A673 (cell line): Measurements from ENCODE around the gene MCM9. TPM values are rescaled to one million over a fixed set of nuclear protein-coding genes. Genes with fewer than 3 reads are reported as not detected.

Source experiments
- BruUV-seq: library from RNA; stranded (reverse); fragments of 400-500 nt; replicated peaks from 2 replicates; lab custom pipeline; 2021; lab: Mats Ljungman, UMichigan
- CTCF ChIA-PET: fragments of 300-600 bp; sonication (Branson Sonifier 250); formaldehyde crosslinking; loops from one replicate; lab custom pipeline; 2022; ENCODE audit warnings: antibody characterized with exemption; lab: Charles Lee
- POLR2A ChIA-PET: fragments of 300-600 bp; sonication (Branson Sonifier 250); formaldehyde crosslinking; loops from one replicate; lab custom pipeline; 2022; ENCODE audit warnings: antibody characterized with exemption; ENCODE audit not compliant: low non-redundant PET; lab: Charles Lee
- DNase-seq: peaks from one replicate; pipeline ENCODE4 v3.0.0-alpha.2; 2015; ENCODE audit warnings: low spot score
- H3K27ac ChIP-seq: fragments of 200-600 bp; sonication (generic); 2 replicates; pipeline ENCODE4 v1.5.1; 2016; ENCODE audit warnings: mixed run types, low read depth, mild to moderate bottlenecking, mixed read lengths, antibody characterized with exemption, low read length; ENCODE audit not compliant: poor library complexity, severe bottlenecking
- H3K27me3 ChIP-seq: fragments of 200-600 bp; sonication (generic); replicated peaks from 2 replicates; pipeline ENCODE4 v1.6.1; 2017; ENCODE audit warnings: mixed run types, low read depth, mild to moderate bottlenecking, mixed read lengths, antibody characterized with exemption, low read length; ENCODE audit not compliant: insufficient read depth, poor library complexity
- H3K36me3 ChIP-seq: fragments of 200-600 bp; sonication (generic); 2 replicates; pipeline ENCODE4 v1.6.1; 2016; ENCODE audit warnings: mixed run types, mild to moderate bottlenecking, mixed read lengths, antibody characterized with exemption, low read length; ENCODE audit not compliant: insufficient read depth, poor library complexity, severe bottlenecking
- H3K4me1 ChIP-seq: fragments of 200-600 bp; sonication (generic); 2 replicates; pipeline ENCODE4 v1.6.1; 2017; ENCODE audit warnings: mixed run types, mild to moderate bottlenecking, mixed read lengths, antibody characterized with exemption, low read length; ENCODE audit not compliant: insufficient read depth, poor library complexity, severe bottlenecking
- H3K4me3 ChIP-seq: fragments of 200-600 bp; sonication (generic); 2 replicates; pipeline ENCODE4 v1.5.1; 2016; ENCODE audit warnings: low read depth, mixed run types, mild to moderate bottlenecking, mixed read lengths, low read length; ENCODE audit not compliant: poor library complexity, severe bottlenecking
- H3K9me3 ChIP-seq: fragments of 200-600 bp; sonication (generic); 2 replicates; pipeline ENCODE4 v1.6.1; 2016; ENCODE audit warnings: mixed run types, low read depth, mild to moderate bottlenecking, mixed read lengths, antibody characterized with exemption, low read length; ENCODE audit not compliant: poor library complexity, severe bottlenecking
- EZH2 ChIP-seq: fragments of 200-600 bp; sonication (generic); IDR thresholded peaks from 2 replicates; pipeline ENCODE4 v1.6.1; 2017; ENCODE audit warnings: borderline replicate concordance, low read depth, mild to moderate bottlenecking, mixed read lengths, antibody characterized with exemption, low read length; ENCODE audit not compliant: poor library complexity, severe bottlenecking
- intact Hi-C: fragments of 100-400 bp; cut with micrococcal nuclease; formaldehyde crosslinking; loops from one replicate; pipeline ENCODE4 v1.10.0; 2022; ENCODE audit not compliant: unreplicated experiment
- total RNA-seq: library from RNA; stranded (reverse); gene quantifications from 2 replicates; pipeline ENCODE4 v1.2.3, GENCODE V29; 2021
- TF ChIP-seq, protein P1 (sequence below): fragments of 300-800, 200-600 bp; sonication (generic); conservative IDR thresholded peaks from 2 replicates; pipeline ENCODE4 v1.5.1; 2017; ENCODE audit warnings: low read depth, mild to moderate bottlenecking, antibody characterized with exemption, low read length, moderate library complexity, mixed read lengths

Gene MCM9
- total RNA-seq, 1 experiment from 2014 or later = 16.9 TPM

DNA sequence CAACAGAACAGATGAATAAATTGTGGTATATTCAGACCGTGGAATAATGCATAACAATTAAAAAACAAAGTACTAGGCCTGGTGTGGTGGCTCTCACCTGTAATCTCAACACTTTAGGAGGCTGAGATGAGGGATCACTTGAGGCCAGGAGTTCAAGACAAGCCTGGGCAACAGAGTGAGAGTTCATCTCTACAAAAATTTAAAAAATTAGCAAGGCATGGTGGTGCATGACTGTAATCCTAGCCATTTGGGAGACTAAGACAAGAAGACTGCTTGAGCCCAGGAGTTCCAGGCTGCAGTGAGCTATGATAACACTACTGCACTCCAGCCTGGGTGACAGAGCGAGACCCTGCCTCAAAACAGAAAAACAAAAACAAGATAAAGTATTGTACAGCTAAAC, 57.2 kb downstream of the MCM9 start:
- Histone ChIP-seq H3K4me3 (no peak overlapping the region), H3K9me3 (no peaks in the 10 kb centered on the region), H3K4me1 (no peaks in the 10 kb centered on the region), H3K36me3 (no peaks in the 10 kb centered on the region), H3K27ac (no peak overlapping the region), H3K27me3 (no peaks in the 10 kb centered on the region)
- no peak for TF ChIP-seq EZH2
- TF ChIP-seq, protein P1, sequence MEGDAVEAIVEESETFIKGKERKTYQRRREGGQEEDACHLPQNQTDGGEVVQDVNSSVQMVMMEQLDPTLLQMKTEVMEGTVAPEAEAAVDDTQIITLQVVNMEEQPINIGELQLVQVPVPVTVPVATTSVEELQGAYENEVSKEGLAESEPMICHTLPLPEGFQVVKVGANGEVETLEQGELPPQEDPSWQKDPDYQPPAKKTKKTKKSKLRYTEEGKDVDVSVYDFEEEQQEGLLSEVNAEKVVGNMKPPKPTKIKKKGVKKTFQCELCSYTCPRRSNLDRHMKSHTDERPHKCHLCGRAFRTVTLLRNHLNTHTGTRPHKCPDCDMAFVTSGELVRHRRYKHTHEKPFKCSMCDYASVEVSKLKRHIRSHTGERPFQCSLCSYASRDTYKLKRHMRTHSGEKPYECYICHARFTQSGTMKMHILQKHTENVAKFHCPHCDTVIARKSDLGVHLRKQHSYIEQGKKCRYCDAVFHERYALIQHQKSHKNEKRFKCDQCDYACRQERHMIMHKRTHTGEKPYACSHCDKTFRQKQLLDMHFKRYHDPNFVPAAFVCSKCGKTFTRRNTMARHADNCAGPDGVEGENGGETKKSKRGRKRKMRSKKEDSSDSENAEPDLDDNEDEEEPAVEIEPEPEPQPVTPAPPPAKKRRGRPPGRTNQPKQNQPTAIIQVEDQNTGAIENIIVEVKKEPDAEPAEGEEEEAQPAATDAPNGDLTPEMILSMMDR = no peak
- BruUV-seq = no TSS peak
- ChIA-PET POLR2A (interaction anchor here (0.5 kb wide), 1 partner anchor 200 kb away, joined by 5 read pairs; the partner anchor contains the start of gene FAM184A), CTCF (no interaction called here)
- intact Hi-C loops = no loop called here
- DNase-seq = no peak

DNA sequence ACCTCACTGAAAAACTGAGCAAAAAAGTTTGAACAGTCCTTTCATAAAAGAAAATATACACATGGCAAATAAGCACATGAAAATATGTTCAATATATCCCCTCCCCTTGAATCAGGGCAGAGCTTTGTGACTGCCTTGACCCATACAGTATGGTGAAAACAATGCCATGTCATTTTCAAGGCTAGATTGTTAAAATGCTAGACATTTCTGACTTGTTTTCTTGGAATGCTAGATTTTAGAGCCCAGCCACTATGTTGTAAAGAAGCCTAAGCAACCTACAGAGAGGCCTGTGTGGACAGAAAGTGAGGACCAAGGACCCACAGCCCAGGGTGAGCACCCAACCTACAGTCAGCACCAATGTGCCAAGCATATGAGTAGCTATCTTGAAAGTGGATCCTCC, 58.1 kb downstream of the MCM9 start:
- CTCF ChIA-PET = no interaction called here
- intact Hi-C loops = no loop called here
- Histone ChIP-seq H3K36me3 (no peaks in the 10 kb centered on the region), H3K27ac (no peak overlapping the region), H3K27me3 (no peaks in the 10 kb centered on the region), H3K4me3 (no peak overlapping the region), H3K9me3 (no peaks in the 10 kb centered on the region), H3K4me1 (no peaks in the 10 kb centered on the region)
- POLR2A ChIA-PET = no interaction called here
- no TSS peak for BruUV-seq
- no peak for TF ChIP-seq EZH2
- TF ChIP-seq, protein P1 = no peak
- no peak for DNase-seq

DNA sequence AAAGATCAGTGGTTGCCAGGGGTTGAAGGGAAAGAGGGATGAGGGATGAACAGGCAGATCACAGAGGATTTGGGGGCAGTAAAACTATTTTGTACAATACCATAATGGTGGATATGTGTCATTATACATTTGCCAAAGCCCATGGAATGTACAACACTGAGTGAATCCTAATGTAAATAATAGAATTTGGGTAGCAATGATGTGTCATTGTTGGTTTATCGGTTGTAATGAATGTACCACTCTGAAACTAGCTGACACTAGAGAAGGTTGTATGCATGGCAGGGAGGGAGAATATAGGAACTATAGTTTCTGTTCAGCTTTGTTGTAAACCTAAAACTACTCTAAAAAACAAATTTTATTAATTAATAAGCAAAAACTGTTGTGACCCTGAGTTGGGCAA, 58.8 kb downstream of the MCM9 start:
- intact Hi-C loops = no loop called here
- CTCF ChIA-PET = no interaction called here
- Histone ChIP-seq H3K9me3 (no peaks in the 10 kb centered on the region), H3K4me1 (no peaks in the 10 kb centered on the region), H3K27me3 (no peaks in the 10 kb centered on the region), H3K36me3 (no peaks in the 10 kb centered on the region), H3K4me3 (no peak overlapping the region), H3K27ac (no peak overlapping the region)
- BruUV-seq = no TSS peak
- POLR2A ChIA-PET = no interaction called here
- TF ChIP-seq, protein P1 = no peak
- TF ChIP-seq EZH2 = no peak
- no peak for DNase-seq
